GM18507 (cell line): ENCODE results near the gene PGM2.
"Not testable (repeated sequence)": the region's sequence is repeated elsewhere in the genome, so short reads cannot be mapped to it uniquely, and the experiment has no call there.

ENCODE experiments used
- DNase-seq: peaks from one replicate; pipeline ENCODE4 v3.0.0; 2011; ENCODE audit warnings: low read depth; ENCODE audit not compliant: insufficient read length; ENCODE audit errors: extremely low spot score
- FAIRE-seq: peaks from 2 replicates; lab custom pipeline; 2011; peaks lifted over from hg19 to GRCh38; lab: Jason Lieb, UNC

The PGM2 gene

GRCh38 chr4:37815591-37815990 is 10.9 kb upstream of the PGM2 start:
- no peak for FAIRE-seq
- DNase-seq = no peak

GRCh38 chr4:37816006-37816405 is 10.5 kb upstream of the PGM2 start:
- DNase-seq = no peak
- peak; percentile 18 for FAIRE-seq

GRCh38 chr4:37816719-37817118 is 9.8 kb upstream of the PGM2 start:
- FAIRE-seq = no peak
- DNase-seq = no peak

- DNase-seq (no peak), FAIRE-seq (no peak)
Observed at GRCh38 chr4:37818752-37819151, 7.7 kb upstream of the PGM2 start.

- FAIRE-seq, DNase-seq: not testable (repeated sequence)
Observed at GRCh38 chr4:37820458-37820857, 6.0 kb upstream of the PGM2 start.

GRCh38 chr4:37821953-37822605 is 4.4 kb upstream of the PGM2 start:
- DNase-seq (no peak), FAIRE-seq (no peak)

GRCh38 chr4:37825501-37825900 is 985 bp upstream of the PGM2 start:
- not testable (repeated sequence) for DNase-seq

GRCh38 chr4:37825968-37826294 is 555 bp upstream of the PGM2 start:
- DNase-seq (no peak), FAIRE-seq (no peak)

More at GRCh38 chr4:37825501-37825900, 985 bp upstream of the PGM2 start:
- not testable (repeated sequence) for FAIRE-seq

GRCh38 chr4:37827030-37827685 is 672 bp downstream of the PGM2 start:
- no peak for DNase-seq
- FAIRE-seq = no peak

- DNase-seq (no peak), FAIRE-seq (no peak)
Observed at GRCh38 chr4:37827802-37828321, 1.4 kb downstream of the PGM2 start.

- no peak for DNase-seq
- FAIRE-seq = no peak
Observed at GRCh38 chr4:37828843-37829242, 2.4 kb downstream of the PGM2 start.

GRCh38 chr4:37830640-37831039 is 4.2 kb downstream of the PGM2 start:
- no peak for DNase-seq
- FAIRE-seq = no peak

- FAIRE-seq = no peak
- DNase-seq = no peak
Observed at GRCh38 chr4:37835031-37835430, 8.5 kb downstream of the PGM2 start.

GRCh38 chr4:37835806-37836205 is 9.3 kb downstream of the PGM2 start:
- FAIRE-seq (no peak), DNase-seq (no peak)

GRCh38 chr4:37836274-37836673 is 9.8 kb downstream of the PGM2 start:
- no peak for DNase-seq
- FAIRE-seq = no peak

- no peak for FAIRE-seq
- no peak for DNase-seq
Observed at GRCh38 chr4:37836838-37837440, 10.5 kb downstream of the PGM2 start.

GRCh38 chr4:37837446-37837845 is 11.0 kb downstream of the PGM2 start:
- DNase-seq = no peak
- no peak for FAIRE-seq

GRCh38 chr4:37839426-37839825 is 12.9 kb downstream of the PGM2 start:
- DNase-seq (no peak), FAIRE-seq (no peak)

GRCh38 chr4:37844204-37844603 is 17.7 kb downstream of the PGM2 start:
- DNase-seq (no peak), FAIRE-seq (no peak)

GRCh38 chr4:37845201-37845600 is 18.7 kb downstream of the PGM2 start:
- DNase-seq (no peak), FAIRE-seq (no peak)
